ENCODE measurements around the gene GSK3B. TPM values are rescaled to one million over a fixed set of nuclear protein-coding genes. Genes with fewer than 3 reads are reported as not detected.

Gene GSK3B
- 53.7 and 56.2 TPM in 2 replicates for total RNA-seq (2014; rRNA removed; shearing (Covaris generic))

DNA sequence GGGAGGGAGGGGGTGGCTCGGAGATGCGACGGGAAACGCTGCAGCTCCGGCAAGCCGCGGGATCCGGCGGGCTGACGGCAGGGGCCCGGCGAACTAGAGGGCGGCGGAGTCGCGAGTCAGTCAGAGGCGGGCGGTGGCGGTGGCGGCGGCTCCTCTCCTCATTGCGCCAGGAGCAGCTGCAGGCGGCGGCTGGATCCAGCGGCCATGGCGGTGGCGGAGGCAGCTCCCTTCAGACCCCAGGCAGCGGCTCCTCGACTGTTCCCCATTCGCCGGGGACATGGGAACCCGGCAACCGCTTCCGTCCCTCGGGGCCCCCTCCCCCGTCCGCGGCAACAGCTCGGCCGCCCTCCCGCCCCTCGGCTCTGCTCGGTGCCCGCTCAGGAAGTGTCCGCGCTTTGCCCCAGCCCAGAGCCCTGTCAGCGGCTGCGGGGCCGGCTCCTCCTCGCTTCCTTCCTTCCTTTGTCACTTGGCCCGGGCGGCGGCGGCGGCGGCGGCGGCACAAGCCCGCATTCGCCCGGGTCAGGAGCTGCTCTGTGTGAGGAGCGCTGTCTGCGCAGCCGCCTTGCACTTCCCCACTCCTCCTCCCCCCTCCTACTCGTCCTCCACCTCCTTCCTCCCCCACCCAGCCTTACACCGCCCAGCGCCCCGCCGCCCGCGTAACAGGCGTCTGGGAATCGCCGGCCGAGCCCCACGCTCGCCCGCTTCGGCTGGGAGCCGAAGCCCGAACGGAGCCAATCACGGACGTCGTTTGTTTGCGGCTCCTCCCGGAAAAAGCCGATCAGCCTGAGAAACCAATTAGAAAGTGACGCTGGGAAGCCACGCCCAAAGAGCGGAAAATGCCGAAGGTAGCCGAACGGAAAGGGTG lies at the start of gene GSK3B:
Gene GSK3B, minus strand, starts transcription at position 537 of the 865 bp plus-strand sequence. CDS start 1,013 bp downstream, outside the sequence.
- peak; percentile 100 for DNase-seq (ENCODE audit: low read depth)

GRCh38 chr3:120143676-120144075 lies 49.4 kb upstream of the GSK3B start:
- no peak for DNase-seq (ENCODE audit: low read depth)

DNA sequence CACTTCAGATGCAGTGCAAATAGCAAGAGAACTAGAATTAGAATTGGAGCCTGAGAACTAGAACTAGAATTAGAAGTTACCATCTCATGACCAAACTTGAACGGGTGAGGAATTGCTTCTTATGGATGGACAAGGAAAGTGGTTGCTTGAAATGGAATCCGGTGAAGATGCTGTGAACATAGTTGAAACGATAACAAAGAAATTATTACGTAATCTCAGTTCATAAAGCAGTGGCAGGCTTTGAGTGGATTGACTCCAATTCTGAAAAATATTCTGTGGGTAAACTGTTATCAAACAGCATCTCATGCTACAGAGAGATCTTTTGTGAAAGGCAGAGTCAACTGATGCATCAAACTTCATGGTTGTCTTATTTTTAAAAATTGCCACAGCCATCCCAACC lies 48.0 kb upstream of the GSK3B start:
- no peak for DNase-seq (ENCODE audit: low read depth)

DNA sequence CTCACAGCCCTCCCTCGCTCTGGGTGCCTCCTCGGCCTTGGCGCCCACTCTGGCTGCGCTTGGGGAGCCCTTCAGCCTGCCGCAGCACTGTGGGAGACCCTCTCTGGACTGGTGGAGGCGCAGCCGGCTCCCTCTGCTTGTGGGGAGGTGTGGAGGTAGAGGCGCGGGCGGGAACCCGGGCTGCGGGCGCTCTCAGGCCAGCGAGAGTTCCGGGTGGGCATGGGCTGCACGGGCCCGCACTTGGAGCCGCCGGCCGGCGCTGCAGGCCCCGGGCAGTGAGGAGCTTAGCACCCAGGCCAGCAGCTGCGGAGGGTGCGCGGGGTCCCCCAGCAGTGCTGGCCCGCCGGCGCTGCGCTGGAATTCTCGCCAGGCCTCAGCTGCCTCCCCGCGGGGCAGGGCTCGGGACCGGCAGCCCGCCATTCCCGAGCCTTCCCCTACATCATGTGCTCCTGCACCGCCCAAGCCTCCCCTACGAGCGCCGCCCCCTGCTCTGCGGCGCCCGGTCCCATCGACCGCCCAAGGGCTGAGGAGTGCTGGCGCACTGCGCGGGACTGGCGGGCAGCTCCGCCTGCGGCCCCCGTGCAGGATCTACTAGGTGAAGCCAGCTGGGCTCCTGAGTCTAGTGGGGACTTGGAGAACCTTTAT lies 46.0 kb upstream of the GSK3B start:
- DNase-seq (ENCODE audit: low read depth) = no peak

DNA sequence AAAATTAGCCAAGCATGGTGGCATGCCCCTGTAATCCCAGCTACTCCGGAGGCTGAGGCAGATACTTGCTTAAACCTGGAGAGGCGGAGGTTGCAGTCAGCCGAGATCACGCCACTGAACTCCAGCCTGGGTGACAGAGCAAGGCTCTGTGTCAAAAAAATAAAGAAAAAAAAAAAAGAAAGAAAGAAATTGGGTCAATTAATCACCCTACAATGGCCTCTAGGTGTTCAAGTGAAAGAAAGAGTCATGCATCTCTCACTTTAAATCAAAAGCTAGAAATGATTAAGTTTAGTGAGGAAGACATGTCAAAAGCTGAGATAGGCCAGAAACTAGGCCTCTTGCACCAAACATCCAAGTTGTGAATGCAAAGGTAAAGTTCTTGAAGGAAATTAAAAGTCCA lies 44.9 kb upstream of the GSK3B start:
- no peak for DNase-seq (ENCODE audit: low read depth)

- DNase-seq (ENCODE audit: low read depth) = no peak
These were observed 43.3 kb upstream of the GSK3B start for GRCh38 chr3:120137548-120137947.

GRCh38 chr3:120130656-120131055 lies 36.4 kb upstream of the GSK3B start:
- DNase-seq (ENCODE audit: low read depth) = no peak

- no peak for DNase-seq (ENCODE audit: low read depth)
These were observed 35.7 kb upstream of the GSK3B start for GRCh38 chr3:120129718-120130513.

DNA sequence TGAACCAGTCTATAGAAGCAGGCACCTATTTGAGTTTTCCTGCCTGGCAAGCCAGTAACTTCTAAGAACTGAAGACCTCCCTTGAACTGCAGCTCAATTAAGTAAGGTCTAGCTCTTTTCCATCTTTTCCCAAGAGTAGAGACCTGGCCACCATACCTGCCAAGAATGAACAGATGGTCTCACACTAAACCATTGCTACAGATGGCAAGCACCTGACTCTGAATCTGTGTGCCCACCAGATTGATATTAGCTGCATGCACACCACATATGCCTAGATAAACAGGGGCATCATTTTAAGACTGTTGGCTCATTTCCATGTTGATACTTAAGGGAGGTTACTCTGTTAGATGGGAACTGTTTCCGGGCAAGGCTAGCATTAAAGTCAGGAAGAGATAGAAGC lies 34.8 kb upstream of the GSK3B start:
- no peak for DNase-seq (ENCODE audit: low read depth)

- DNase-seq (ENCODE audit: low read depth) = no peak
These were observed 31.7 kb upstream of the GSK3B start for GRCh38 chr3:120125992-120126391.

GRCh38 chr3:120119846-120120510 lies 25.7 kb upstream of the GSK3B start:
- DNase-seq (ENCODE audit: low read depth) = no peak

GRCh38 chr3:120114981-120115380 lies 20.7 kb upstream of the GSK3B start:
- DNase-seq (ENCODE audit: low read depth) = no peak

- no peak for DNase-seq (ENCODE audit: low read depth)
These were observed 20.1 kb upstream of the GSK3B start for GRCh38 chr3:120114376-120114775.

DNA sequence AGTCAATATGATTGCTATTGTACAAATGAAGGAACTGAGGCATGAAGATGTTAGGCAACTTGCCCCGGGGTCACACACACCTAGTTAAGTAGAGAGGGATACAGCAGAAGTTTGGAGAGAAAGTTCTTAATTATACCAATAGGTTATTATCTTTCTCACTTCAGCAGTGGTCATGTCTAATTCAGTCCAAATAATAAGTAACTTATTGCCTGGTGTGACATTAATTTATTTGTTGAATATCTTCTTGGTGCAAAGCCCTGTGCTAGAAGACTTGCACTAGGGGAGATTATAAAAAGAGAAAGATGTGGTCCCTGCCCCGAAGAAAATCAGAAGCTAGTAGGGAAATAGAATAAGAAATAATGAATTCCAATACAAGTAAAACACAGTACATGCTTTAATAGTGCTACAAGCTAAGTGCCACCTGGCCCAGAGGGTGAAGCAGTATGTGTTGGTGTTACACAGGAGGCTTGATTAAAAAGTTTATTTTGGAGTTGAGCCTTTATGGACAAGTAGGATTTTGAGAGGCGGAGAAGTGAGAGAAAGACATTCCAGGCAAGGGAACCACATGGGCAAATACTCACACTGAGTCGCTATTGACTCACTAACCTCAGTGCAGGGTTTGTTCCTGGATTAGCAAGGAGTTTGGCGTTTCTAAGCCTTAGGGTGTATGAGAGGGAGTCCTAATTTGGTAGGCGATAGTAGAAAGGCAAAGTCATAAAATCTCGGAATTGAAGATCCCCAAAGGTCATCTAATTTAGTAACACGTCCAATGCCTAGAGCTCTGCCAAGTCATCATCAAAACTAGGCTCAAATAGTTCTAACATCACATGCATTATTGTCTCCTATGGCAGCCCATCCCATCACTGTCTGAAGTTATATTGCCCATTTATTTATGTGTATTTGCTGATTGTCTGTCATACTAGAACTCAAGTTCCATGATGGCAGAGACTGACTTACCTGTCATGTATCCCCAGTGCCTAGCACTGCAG lies 19.2 kb upstream of the GSK3B start:
- peak; percentile 73 for DNase-seq (ENCODE audit: low read depth)

GRCh38 chr3:120111898-120112297 lies 17.7 kb upstream of the GSK3B start:
- no peak for DNase-seq (ENCODE audit: low read depth)

DNA sequence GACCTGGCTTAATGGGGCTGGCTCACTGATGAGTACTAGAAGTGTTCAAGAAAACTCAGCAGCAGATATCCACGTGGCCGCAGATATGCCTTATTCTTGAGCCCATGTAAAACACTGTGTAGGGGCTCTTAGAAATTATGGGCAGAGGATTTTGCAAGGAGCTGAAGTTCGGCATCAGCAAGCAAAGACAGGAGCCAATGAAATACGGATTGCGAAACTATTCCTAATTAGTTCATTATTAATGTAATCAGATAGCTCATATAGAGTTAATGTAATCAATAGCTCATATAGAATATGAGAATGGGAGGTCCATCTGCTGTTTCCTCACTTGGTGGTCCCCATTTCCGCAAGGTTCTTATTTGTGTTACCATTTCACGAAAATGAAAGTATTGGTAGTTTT lies 9.0 kb upstream of the GSK3B start:
- DNase-seq (ENCODE audit: low read depth) = no peak

DNA sequence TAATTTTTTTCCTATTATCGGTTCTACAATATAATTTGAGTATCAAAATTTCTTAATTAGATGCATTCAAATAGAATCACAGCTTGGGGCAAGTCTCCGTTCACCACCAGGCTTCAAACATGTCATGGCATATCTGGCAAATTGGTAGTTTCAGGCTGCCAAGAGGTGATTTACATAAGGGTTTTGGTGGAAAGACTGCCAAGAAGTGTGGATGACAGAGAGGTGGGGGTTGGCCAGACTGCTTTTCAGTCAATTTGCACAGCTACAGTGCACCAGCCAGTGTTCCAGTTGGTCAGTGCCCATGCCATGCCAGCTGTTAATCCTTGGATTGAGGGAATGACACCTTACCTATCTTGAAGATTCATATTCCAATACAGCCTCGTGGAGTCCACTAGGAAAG lies 8.4 kb upstream of the GSK3B start:
- no peak for DNase-seq (ENCODE audit: low read depth)

DNA sequence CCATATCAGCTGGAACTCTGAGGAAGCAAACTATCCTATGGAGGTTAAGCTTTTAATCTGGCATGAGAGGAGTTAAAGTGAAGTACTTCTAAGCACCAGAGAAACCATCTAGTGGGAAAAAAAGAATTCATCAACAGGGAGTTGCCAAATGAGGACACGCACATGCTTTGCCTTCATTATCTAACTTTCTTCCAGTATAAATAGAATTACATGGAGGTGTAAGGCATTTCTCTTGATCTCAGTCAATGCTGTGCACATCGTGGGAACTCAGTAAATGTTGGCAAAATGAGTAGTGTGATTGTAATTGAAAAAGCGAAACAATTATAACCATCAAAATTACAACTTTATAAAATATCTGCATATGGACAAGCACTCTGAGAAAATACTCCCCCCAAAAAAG lies 8.0 kb upstream of the GSK3B start:
- DNase-seq (ENCODE audit: low read depth) = no peak

- DNase-seq (ENCODE audit: low read depth) = no peak
These were observed 7.4 kb upstream of the GSK3B start for GRCh38 chr3:120101624-120102023.

DNA sequence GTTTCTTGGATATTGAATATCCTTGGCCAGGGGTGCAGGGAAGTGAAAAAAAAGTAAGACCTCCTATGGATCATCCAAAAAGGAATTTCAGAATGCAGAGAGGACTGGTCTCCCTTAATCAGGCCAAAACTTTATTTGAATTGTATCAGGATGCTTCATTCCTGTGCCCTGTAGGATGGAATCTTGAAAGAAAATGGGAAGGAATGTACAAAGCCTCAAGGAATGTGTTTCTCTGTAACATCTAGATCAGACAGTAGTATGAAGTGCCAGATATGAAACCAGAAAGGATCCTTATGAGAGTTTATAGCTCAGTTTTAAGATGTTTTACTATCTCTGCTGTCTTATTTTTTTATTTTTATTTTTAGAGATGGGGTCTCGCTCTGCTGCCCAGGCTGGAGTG lies 6.5 kb upstream of the GSK3B start:
- DNase-seq (ENCODE audit: low read depth) = no peak

GRCh38 chr3:120098710-120099109 lies 4.5 kb upstream of the GSK3B start:
- no peak for DNase-seq (ENCODE audit: low read depth)
